Astrocyte (in vitro differentiated cells and primary cell): ENCODE results near the gene IL24. TPM values are rescaled to one million over a fixed set of nuclear protein-coding genes. Genes with fewer than 3 reads are reported as not detected.

Source experiments
- DNase-seq: peaks from one replicate; pipeline ENCODE4 v3.0.0-alpha.2; 2010; ENCODE audit warnings: low read depth
- FAIRE-seq: peaks from 2 replicates; lab custom pipeline; 2011; peaks lifted over from hg19 to GRCh38; lab: Jason Lieb, UNC
- H2AFZ ChIP-seq: 2 replicates; pipeline ENCODE4 v1.6.0; 2012; ENCODE audit warnings: low read depth, low read length, inconsistent platforms
- H3K27ac ChIP-seq: 2 replicates; pipeline ENCODE4 v1.5.1; 2011; ENCODE audit warnings: low read depth, low read length, inconsistent platforms
- H3K27me3 ChIP-seq: 2 replicates; pipeline ENCODE4 v1.6.0; 2011; ENCODE audit warnings: low read length, inconsistent platforms; ENCODE audit not compliant: insufficient read depth
- H3K36me3 ChIP-seq: 2 replicates; pipeline ENCODE4 v1.5.1; 2011; ENCODE audit warnings: low read length, inconsistent platforms; ENCODE audit not compliant: insufficient read depth
- H3K4me1 ChIP-seq: 2 replicates; pipeline ENCODE4 v1.5.1; 2011; ENCODE audit warnings: low read length, inconsistent platforms; ENCODE audit not compliant: insufficient read depth
- H3K4me2 ChIP-seq: 2 replicates; pipeline ENCODE4 v1.6.0; 2012; ENCODE audit warnings: low read length, inconsistent platforms
- H3K4me3 ChIP-seq: 2 replicates; pipeline ENCODE4 v1.5.1; 2011; ENCODE audit warnings: low read depth, mild to moderate bottlenecking, low read length, inconsistent platforms; ENCODE audit not compliant: insufficient read depth
- H3K79me2 ChIP-seq: 2 replicates; pipeline ENCODE4 v1.6.0; 2012; ENCODE audit warnings: mild to moderate bottlenecking, low read length, inconsistent platforms; ENCODE audit not compliant: insufficient read depth
- H3K9ac ChIP-seq: 2 replicates; pipeline ENCODE4 v1.6.0; 2012; ENCODE audit warnings: mild to moderate bottlenecking, low read length, inconsistent platforms
- H3K9me3 ChIP-seq: 2 replicates; pipeline ENCODE4 v1.5.1; 2012; ENCODE audit warnings: low read depth, mild to moderate bottlenecking, low read length, inconsistent platforms; ENCODE audit not compliant: insufficient read depth
- H4K20me1 ChIP-seq: 2 replicates; pipeline ENCODE4 v1.6.0; 2012; ENCODE audit warnings: low read length, inconsistent platforms; ENCODE audit not compliant: insufficient read depth
- H3K27ac Mint-ChIP-seq: one replicate; pipeline ENCODE4 v1.8.0; 2021; ENCODE audit warnings: mild to moderate bottlenecking, mixed read lengths; ENCODE audit not compliant: unreplicated experiment
- H3K27me3 Mint-ChIP-seq: one replicate; pipeline ENCODE4 v1.8.0; 2021; ENCODE audit warnings: low read depth, mixed read lengths; ENCODE audit not compliant: unreplicated experiment
- H3K36me3 Mint-ChIP-seq: one replicate; pipeline ENCODE4 v1.8.0; 2021; ENCODE audit warnings: low read depth, mixed read lengths; ENCODE audit not compliant: unreplicated experiment
- H3K4me1 Mint-ChIP-seq: one replicate; pipeline ENCODE4 v1.8.0; 2021; ENCODE audit warnings: low read depth, mixed read lengths; ENCODE audit not compliant: unreplicated experiment
- H3K4me3 Mint-ChIP-seq: one replicate; pipeline ENCODE4 v1.8.0; 2021; ENCODE audit warnings: mild to moderate bottlenecking, moderate library complexity, mixed read lengths; ENCODE audit not compliant: unreplicated experiment
- H3K9me3 Mint-ChIP-seq: one replicate; pipeline ENCODE4 v1.8.0; 2021; ENCODE audit warnings: mild to moderate bottlenecking, mixed read lengths; ENCODE audit not compliant: unreplicated experiment
- EZH2 ChIP-seq: IDR thresholded peaks from 2 replicates; pipeline ENCODE4 v1.6.1; 2012; ENCODE audit warnings: mild to moderate bottlenecking, low read length, inconsistent platforms; ENCODE audit not compliant: insufficient read depth
- total RNA-seq: library from RNA; stranded (reverse); gene quantifications from 2 replicates; pipeline ENCODE4 v1.2.1, GENCODE V29; 2021
- TF ChIP-seq, protein P1 (sequence below): IDR thresholded peaks from 2 replicates; pipeline ENCODE4 v1.5.1; 2011; ENCODE audit warnings: low read depth, mild to moderate bottlenecking, inconsistent platforms, low read length, moderate library complexity; ENCODE audit not compliant: insufficient read depth

The IL24 gene
- total RNA-seq, 1 donor from 2014 or later, result not detected

DNA sequence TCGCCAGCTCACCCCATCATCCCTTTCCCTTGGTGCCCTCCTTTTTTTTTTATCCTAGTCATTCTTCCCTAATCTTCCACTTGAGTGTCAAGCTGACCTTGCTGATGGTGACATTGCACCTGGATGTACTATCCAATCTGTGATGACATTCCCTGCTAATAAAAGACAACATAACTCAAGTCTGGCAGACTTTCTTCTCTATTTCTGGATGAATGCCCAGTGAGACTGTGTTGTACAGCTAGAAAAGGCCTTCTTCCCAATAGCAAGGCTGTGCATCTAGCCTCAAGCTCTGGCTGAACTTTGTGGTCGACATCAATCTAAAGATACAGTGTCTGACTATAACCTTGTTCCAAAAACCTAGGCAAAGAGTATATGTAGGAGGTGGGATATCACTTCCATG, 6.4 kb downstream of the IL24 start:
- no peak overlapping the region for H3K4me3 ChIP-seq
- FAIRE-seq, result no peak
- no peak overlapping the region for H2AFZ ChIP-seq
- H3K27ac ChIP-seq, result no peak overlapping the region
- H3K27ac Mint-ChIP-seq, result no peak overlapping the region
- H3K27me3 ChIP-seq, result peaks cover under 1% of the 10 kb centered on the region
- peaks cover 2% of the 10 kb centered on the region for H3K9me3 Mint-ChIP-seq
- no peaks in the 10 kb centered on the region for H3K79me2 ChIP-seq
- no peak overlapping the region for H3K4me2 ChIP-seq
- H3K4me1 ChIP-seq, result peaks cover 14% of the 10 kb centered on the region
- H3K4me1 Mint-ChIP-seq, result peaks cover 26% of the 10 kb centered on the region
- no peaks in the 10 kb centered on the region for H3K36me3 ChIP-seq
- TF ChIP-seq EZH2, result no peak
- TF ChIP-seq, protein P1, sequence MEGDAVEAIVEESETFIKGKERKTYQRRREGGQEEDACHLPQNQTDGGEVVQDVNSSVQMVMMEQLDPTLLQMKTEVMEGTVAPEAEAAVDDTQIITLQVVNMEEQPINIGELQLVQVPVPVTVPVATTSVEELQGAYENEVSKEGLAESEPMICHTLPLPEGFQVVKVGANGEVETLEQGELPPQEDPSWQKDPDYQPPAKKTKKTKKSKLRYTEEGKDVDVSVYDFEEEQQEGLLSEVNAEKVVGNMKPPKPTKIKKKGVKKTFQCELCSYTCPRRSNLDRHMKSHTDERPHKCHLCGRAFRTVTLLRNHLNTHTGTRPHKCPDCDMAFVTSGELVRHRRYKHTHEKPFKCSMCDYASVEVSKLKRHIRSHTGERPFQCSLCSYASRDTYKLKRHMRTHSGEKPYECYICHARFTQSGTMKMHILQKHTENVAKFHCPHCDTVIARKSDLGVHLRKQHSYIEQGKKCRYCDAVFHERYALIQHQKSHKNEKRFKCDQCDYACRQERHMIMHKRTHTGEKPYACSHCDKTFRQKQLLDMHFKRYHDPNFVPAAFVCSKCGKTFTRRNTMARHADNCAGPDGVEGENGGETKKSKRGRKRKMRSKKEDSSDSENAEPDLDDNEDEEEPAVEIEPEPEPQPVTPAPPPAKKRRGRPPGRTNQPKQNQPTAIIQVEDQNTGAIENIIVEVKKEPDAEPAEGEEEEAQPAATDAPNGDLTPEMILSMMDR, result no peak
- H3K27me3 Mint-ChIP-seq, result peaks cover 22% of the 10 kb centered on the region
- H4K20me1 ChIP-seq, result no peaks in the 10 kb centered on the region
- H3K36me3 Mint-ChIP-seq, result peaks cover under 1% of the 10 kb centered on the region
- no peak overlapping the region for H3K9ac ChIP-seq
- H3K9me3 ChIP-seq, result no peaks in the 10 kb centered on the region
- DNase-seq, result no peak
- H3K4me3 Mint-ChIP-seq, result no peak overlapping the region

DNA sequence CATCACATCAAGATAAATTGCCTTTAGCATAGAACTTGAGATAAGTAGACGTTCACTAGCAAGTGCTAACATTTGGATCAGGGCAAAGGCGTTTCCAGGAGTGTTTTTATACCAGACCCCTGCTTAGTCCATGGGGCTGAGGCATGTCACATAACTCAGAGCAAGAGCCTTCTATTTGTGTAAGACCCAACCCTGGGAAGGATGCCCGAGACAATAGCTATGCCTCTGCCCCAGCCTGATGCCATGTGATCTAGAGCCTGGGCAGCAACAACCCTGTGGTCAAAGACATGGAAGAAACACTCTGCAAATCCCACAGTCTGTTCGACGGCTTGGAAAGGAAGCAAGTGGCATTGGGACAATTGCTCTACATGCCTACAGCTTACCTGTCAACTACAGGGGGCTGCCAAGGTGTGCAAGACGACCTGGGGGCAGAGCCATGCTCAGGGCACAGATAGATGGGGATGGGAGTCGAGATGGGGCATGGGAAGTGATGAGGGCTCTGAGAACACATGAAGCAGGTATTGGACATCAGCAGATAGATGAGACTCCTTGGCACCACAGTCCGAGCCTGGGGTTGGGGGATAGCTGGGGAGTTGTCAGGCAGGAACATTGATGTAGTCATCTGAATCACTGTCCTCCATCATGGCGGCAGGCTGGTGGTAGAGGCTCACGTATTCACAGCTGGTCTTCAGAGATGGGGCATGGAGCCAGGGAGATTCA, 7.3 kb downstream of the IL24 start:
- H3K9me3 Mint-ChIP-seq, result peaks cover 2% of the 10 kb centered on the region
- DNase-seq (no peak), FAIRE-seq (no peak)
- Histone ChIP-seq H3K4me3 (no peak overlapping the region), H3K79me2 (no peaks in the 10 kb centered on the region), H2AFZ (no peak overlapping the region), H3K4me1 (peaks cover 9% of the 10 kb centered on the region), H3K36me3 (no peaks in the 10 kb centered on the region), H3K27ac (peak overlapping the region; percentile 43), H4K20me1 (no peaks in the 10 kb centered on the region), H3K4me2 (peak overlapping the region; percentile 21), H3K9me3 (no peaks in the 10 kb centered on the region), H3K9ac (no peak overlapping the region), H3K27me3 (peaks cover 4% of the 10 kb centered on the region)
- peaks cover 23% of the 10 kb centered on the region for H3K4me1 Mint-ChIP-seq
- peak overlapping the region; percentile 96 for H3K27ac Mint-ChIP-seq
- peaks cover 2% of the 10 kb centered on the region for H3K36me3 Mint-ChIP-seq
- H3K27me3 Mint-ChIP-seq, result peaks cover 26% of the 10 kb centered on the region
- no peak for TF ChIP-seq EZH2
- TF ChIP-seq, protein P1, result no peak
- no peak overlapping the region for H3K4me3 Mint-ChIP-seq
